WTC11 (cell line): Measurements from ENCODE around the gene PTGER2. TPM values are rescaled to one million over a fixed set of nuclear protein-coding genes. Genes with fewer than 3 reads are reported as not detected.

Experiments used
- ATF6 ChIP-seq: sonication (generic); formaldehyde crosslinking; IDR thresholded peaks from 2 replicates; pipeline ENCODE4 v1.8.1; 2023; ENCODE audit warnings: mild to moderate bottlenecking, missing genetic modification reagents
- CBFB ChIP-seq: sonication (generic); formaldehyde crosslinking; IDR thresholded peaks from 2 replicates; pipeline ENCODE4 v1.8.1; 2022; ENCODE audit warnings: mild to moderate bottlenecking, low read depth, missing genetic modification reagents
- E2F1 ChIP-seq: sonication (generic); formaldehyde crosslinking; IDR thresholded peaks from 2 replicates; pipeline ENCODE4 v1.8.0; 2022; ENCODE audit warnings: mild to moderate bottlenecking, missing genetic modification reagents
- ESRRA ChIP-seq: sonication (generic); formaldehyde crosslinking; IDR thresholded peaks from 2 replicates; pipeline ENCODE4 v1.8.1; 2022; ENCODE audit warnings: mild to moderate bottlenecking, missing genetic modification reagents, borderline replicate concordance
- FOXK1 ChIP-seq: sonication (generic); formaldehyde crosslinking; IDR thresholded peaks from 2 replicates; pipeline ENCODE4 v1.8.0; 2022; ENCODE audit warnings: mild to moderate bottlenecking, moderate library complexity, missing genetic modification reagents
- FOXP4 ChIP-seq: sonication (generic); formaldehyde crosslinking; IDR thresholded peaks from 2 replicates; pipeline ENCODE4 v1.8.0; 2022; ENCODE audit warnings: mild to moderate bottlenecking, missing genetic modification reagents
- GTF2I ChIP-seq: fragments of 250-450 bp; sonication (Bioruptor Pico); conservative IDR thresholded peaks from 2 replicates; pipeline ENCODE4 v1.4.0; 2021; ENCODE audit warnings: mild to moderate bottlenecking
- IRF2 ChIP-seq: sonication (generic); formaldehyde crosslinking; IDR thresholded peaks from 2 replicates; pipeline ENCODE4 v1.8.0; 2022; ENCODE audit warnings: low read depth, missing genetic modification reagents, borderline replicate concordance
- JAZF1 ChIP-seq: fragments of 250-450 bp; sonication (Bioruptor Pico); IDR thresholded peaks from 2 replicates; pipeline ENCODE4 v1.9.0; 2021; ENCODE audit warnings: moderate library complexity, mild to moderate bottlenecking, inconsistent platforms
- JUN ChIP-seq: sonication (generic); formaldehyde crosslinking; IDR thresholded peaks from 2 replicates; pipeline ENCODE4 v1.8.0; 2023; ENCODE audit warnings: mild to moderate bottlenecking, missing genetic modification reagents
- MXD4 ChIP-seq: fragments of 250-450 bp; sonication (Bioruptor Pico); IDR thresholded peaks from 2 replicates; pipeline ENCODE4 v1.8.0; 2021; ENCODE audit warnings: mild to moderate bottlenecking, moderate library complexity, borderline replicate concordance
- NR3C1 ChIP-seq: sonication (generic); formaldehyde crosslinking; conservative IDR thresholded peaks from 2 replicates; pipeline ENCODE4 v1.8.1; 2023; ENCODE audit warnings: low read depth, mild to moderate bottlenecking, missing genetic modification reagents
- OVOL2 ChIP-seq: fragments of 250-450 bp; sonication (Bioruptor Pico); IDR thresholded peaks from 2 replicates; pipeline ENCODE4 v1.9.0; 2021; ENCODE audit warnings: mild to moderate bottlenecking, borderline replicate concordance
- PRDM15 ChIP-seq: sonication (generic); formaldehyde crosslinking; IDR thresholded peaks from 2 replicates; pipeline ENCODE4 v1.8.0; 2022; ENCODE audit warnings: missing genetic modification reagents
- PREB ChIP-seq: sonication (generic); formaldehyde crosslinking; IDR thresholded peaks from 2 replicates; pipeline ENCODE4 v1.8.1; 2022; ENCODE audit warnings: mild to moderate bottlenecking, missing genetic modification reagents, moderate library complexity, borderline replicate concordance
- RORB ChIP-seq: fragments of 250-450 bp; sonication (Bioruptor Pico); IDR thresholded peaks from 2 replicates; pipeline ENCODE4 v1.9.0; 2021; ENCODE audit warnings: mild to moderate bottlenecking
- STAT6 ChIP-seq: sonication (generic); formaldehyde crosslinking; conservative IDR thresholded peaks from 2 replicates; pipeline ENCODE4 v1.8.1; 2023; ENCODE audit warnings: mild to moderate bottlenecking, low read depth, missing genetic modification reagents, moderate library complexity
- TEAD1 ChIP-seq: sonication (generic); formaldehyde crosslinking; IDR thresholded peaks from 2 replicates; pipeline ENCODE4 v1.8.0; 2022; ENCODE audit warnings: mild to moderate bottlenecking, missing genetic modification reagents
- TP53 ChIP-seq: sonication (generic); formaldehyde crosslinking; IDR thresholded peaks from 2 replicates; pipeline ENCODE4 v1.8.1; 2023; ENCODE audit warnings: mild to moderate bottlenecking, missing genetic modification reagents
- ZBTB21 ChIP-seq: sonication (generic); formaldehyde crosslinking; IDR thresholded peaks from 2 replicates; pipeline ENCODE4 v1.8.1; 2023; ENCODE audit warnings: mild to moderate bottlenecking, missing genetic modification reagents, borderline replicate concordance
- ZNF121 ChIP-seq: sonication (generic); formaldehyde crosslinking; IDR thresholded peaks from 2 replicates; pipeline ENCODE4 v1.8.0; 2023; ENCODE audit warnings: missing genetic modification reagents
- ZNF219 ChIP-seq: sonication (generic); formaldehyde crosslinking; IDR thresholded peaks from 2 replicates; pipeline ENCODE4 v1.8.0; 2023; ENCODE audit warnings: missing genetic modification reagents, mild to moderate bottlenecking, borderline replicate concordance
- ZNF416 ChIP-seq: fragments of 250-450 bp; sonication (Bioruptor Pico); IDR thresholded peaks from 2 replicates; pipeline ENCODE4 v1.9.0; 2021; ENCODE audit warnings: mild to moderate bottlenecking, inconsistent platforms
- ZNF671 ChIP-seq: fragments of 250-450 bp; sonication (Bioruptor Pico); IDR thresholded peaks from 2 replicates; pipeline ENCODE4 v1.8.0; 2021; ENCODE audit warnings: mild to moderate bottlenecking
- ZSCAN18 ChIP-seq: fragments of 250-450 bp; sonication (Bioruptor Pico); IDR thresholded peaks from 2 replicates; pipeline ENCODE4 v2.1.2; 2022; ENCODE audit warnings: mild to moderate bottlenecking, moderate library complexity
- total RNA-seq: library from RNA; stranded (reverse); gene quantifications from 3 replicates; pipeline ENCODE4 v1.2.3, GENCODE V29; 2021

Gene PTGER2
- total RNA-seq, 1 experiment from 2014 or later: 0.92 TPM

GRCh38 chr14:52314595-52315354 lies 663 bp downstream of the PTGER2 start (continued):
- TF ChIP-seq FOXP4: peak; percentile 72; the same call in 1 of the 2 replicates
- peak; percentile 43; the same call in 1 of the 2 replicates for TF ChIP-seq ZNF121
- TF ChIP-seq IRF2 (CRISPR knock-in tag): no peak
- TF ChIP-seq ATF6 (CRISPR knock-in tag): no peak
- peak; percentile 15; the same call in 1 of the 2 replicates for TF ChIP-seq ESRRA (CRISPR knock-in tag)
- TF ChIP-seq ZNF416 (CRISPR knock-in tag): no peak
- TF ChIP-seq RORB (CRISPR knock-in tag): no peak
- no peak for TF ChIP-seq STAT6
- no peak for TF ChIP-seq ZBTB21
- TF ChIP-seq PREB (CRISPR knock-in tag): no peak
- TF ChIP-seq ZNF671 (CRISPR knock-in tag): no peak
- TF ChIP-seq NR3C1 (CRISPR knock-in tag): no peak
- no peak for TF ChIP-seq ZSCAN18
- 0 out of 2 replicates have a peak, but pooled peaks have one; percentile 50 for TF ChIP-seq TP53 (CRISPR knock-in tag)
- TF ChIP-seq GTF2I (CRISPR knock-in tag): no peak
- TF ChIP-seq OVOL2 (CRISPR knock-in tag): no peak
- no peak for TF ChIP-seq JUN
- TF ChIP-seq ZNF219 (CRISPR knock-in tag): peak; percentile 53; the same call in 1 of the 2 replicates
- TF ChIP-seq CBFB: no peak
- TF ChIP-seq PRDM15: no peak
- TF ChIP-seq TEAD1 (CRISPR knock-in tag): peak; percentile 40; the same call in 1 of the 2 replicates
- no peak for TF ChIP-seq JAZF1 (CRISPR knock-in tag)
- TF ChIP-seq MXD4: no peak
- TF ChIP-seq E2F1: 0 out of 2 replicates have a peak, but pooled peaks have one; percentile 50
- peak; percentile 57; the same call in 1 of the 2 replicates for TF ChIP-seq FOXK1 (CRISPR knock-in tag)
